Breast epithelium (tissue), 4 donors: Measurements from ENCODE around the gene RPUSD3. TPM values are rescaled to one million over a fixed set of nuclear protein-coding genes. Genes with fewer than 3 reads are reported as not detected.

Experiments used
- DNase-seq, 2 donors: peaks; one replicate each; pipeline ENCODE4 v3.0.0-alpha.2; 2019; ENCODE audit warnings: low spot score in 2 of 2
- H3K27ac ChIP-seq, 2 donors: fragments of 200-600 bp; sonication (generic) in 1 of 2; one replicate each; pipeline ENCODE4 v1.5.1; 2016 to 2019; ENCODE audit warnings: mild to moderate bottlenecking in 1 of 2
- H3K27me3 ChIP-seq, 2 donors: fragments of 200-600 bp; sonication (generic) in 1 of 2; one replicate each; pipeline versions ENCODE4 v1.5.1 to v1.6.0; 2017 to 2019; ENCODE audit warnings: control low read depth in 1 of 2, mild to moderate bottlenecking in 1 of 2
- H3K36me3 ChIP-seq: fragments of 200-600 bp; one replicate; pipeline ENCODE4 v1.5.1; 2019
- H3K4me1 ChIP-seq, 2 donors: fragments of 200-600 bp; sonication (generic); one replicate each; pipeline ENCODE4 v1.5.1; 2016 to 2019; ENCODE audit warnings: control low read depth in 1 of 2
- H3K4me3 ChIP-seq, 3 donors: fragments of 200-600 bp; sonication (generic); 1 replicate in 2 of 3; 2 replicates in 1 of 3; pipeline ENCODE4 v1.5.1; 2016 to 2019; ENCODE audit warnings: mild to moderate bottlenecking in 3 of 3, moderate library complexity in 2 of 3
- H3K9me3 ChIP-seq, 2 donors: fragments of 200-600 bp; sonication (generic) in 1 of 2; one replicate each; pipeline ENCODE4 v1.5.1; 2016 to 2019; ENCODE audit warnings: control low read depth in 1 of 2
- POLR2A ChIP-seq: fragments of 450-650 bp; IDR thresholded peaks from one replicate; pipeline ENCODE4 v1.6.1; 2016; ENCODE audit warnings: antibody characterized with exemption, mild to moderate bottlenecking, moderate library complexity
- POLR2AphosphoS5 ChIP-seq, 3 donors: sonication (generic); formaldehyde crosslinking; IDR thresholded peaks; one replicate each; pipeline ENCODE4 v1.6.1; 2017; ENCODE audit warnings: antibody characterized with exemption in 3 of 3
- intact Hi-C: fragments of 100-400 bp; cut with DNase I; formaldehyde crosslinking; loops from one replicate; pipeline ENCODE4 v1.15.1; 2023; ENCODE audit warnings: low total_unique reads
- total RNA-seq, 3 donors: library from RNA; depleted of rRNA; stranded (reverse); fragments of >200 nt; gene quantifications; one replicate each; pipeline ENCODE4 v1.1.0, GENCODE V29; 2016
- TF ChIP-seq, protein P1 (sequence below), 3 donors: fragments of 450-650 bp; IDR thresholded peaks; one replicate each; pipeline ENCODE4 v1.5.1; 2016 to 2017; ENCODE audit warnings: antibody characterized with exemption in 3 of 3, mild to moderate bottlenecking in 3 of 3, moderate library complexity in 3 of 3

RPUSD3 gene
- total RNA-seq, 3 donors from 2014 or later = 33.4 to 41.3 (median 38.3) TPM

DNA sequence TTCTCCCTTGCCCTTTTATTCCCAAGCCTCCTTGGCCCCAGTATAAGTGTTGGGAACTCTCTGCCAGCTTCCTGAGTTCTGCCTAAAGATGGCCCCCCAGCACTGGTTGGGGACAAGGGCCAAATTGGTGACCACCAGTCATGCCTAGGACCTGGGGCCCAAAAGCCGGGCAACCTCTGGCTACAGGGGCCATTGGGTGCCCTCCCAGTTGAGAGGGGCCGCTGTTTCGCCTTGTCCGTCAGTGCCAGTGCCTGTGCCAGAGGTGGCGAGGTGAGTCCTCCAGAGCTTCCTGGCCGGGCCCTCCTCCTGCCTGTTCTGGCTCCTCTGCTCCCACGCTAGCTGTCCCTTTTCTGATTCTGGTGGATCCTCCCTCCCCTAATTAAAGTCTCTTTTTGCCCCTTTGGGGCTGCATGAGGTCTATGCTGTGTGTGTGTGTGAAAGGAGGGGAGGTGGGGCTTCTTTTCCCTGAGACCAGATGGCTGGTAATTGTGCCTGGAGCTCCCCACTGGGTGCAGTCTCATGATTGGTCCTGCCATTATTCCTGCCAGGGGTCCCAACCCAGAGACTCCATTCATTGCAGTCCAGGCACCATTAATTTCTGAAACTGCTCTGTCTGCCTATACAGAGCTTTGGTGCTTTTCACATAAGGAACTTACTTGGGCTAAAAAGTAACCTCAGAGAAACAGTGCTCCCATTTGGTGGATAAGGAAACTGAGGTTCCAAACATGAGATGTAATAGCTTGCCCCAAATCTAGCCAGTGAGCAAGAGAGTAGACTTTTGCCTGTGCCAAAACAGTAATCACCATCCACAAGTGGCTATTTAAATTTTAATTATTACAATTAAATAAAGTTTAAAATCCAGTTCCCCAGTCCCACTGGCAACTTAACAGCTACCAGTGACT lies 36.9 kb downstream of the RPUSD3 start:
- intact Hi-C loops = no loop called here
- DNase-seq = no peak
- H3K36me3 ChIP-seq = peaks cover 7% of the 10 kb centered on the region

DNA sequence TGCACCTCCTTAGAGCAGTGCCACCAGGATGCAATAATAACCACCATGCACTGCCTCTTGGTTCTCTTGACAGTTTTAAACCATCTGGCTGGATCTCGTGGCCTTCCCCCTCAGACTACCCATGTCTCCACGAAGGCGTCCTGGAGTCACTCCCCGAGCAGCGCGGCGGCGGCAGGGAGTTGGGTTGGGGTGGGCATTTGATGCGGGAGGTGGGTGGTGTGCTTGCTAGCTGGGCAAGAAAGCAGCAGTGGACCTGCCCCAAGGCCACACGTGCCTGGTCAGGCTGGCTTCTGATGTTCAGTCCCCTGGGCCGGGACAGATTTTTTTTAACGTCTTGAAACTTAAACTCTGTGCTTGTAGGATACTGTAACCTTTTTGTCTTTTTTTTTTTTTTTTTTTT lies 37.7 kb downstream of the RPUSD3 start:
- Histone ChIP-seq H3K27me3 (no peaks in the 10 kb centered on the region), H3K27ac (no peak overlapping the region), H3K4me1 (no peaks in the 10 kb centered on the region), H3K9me3 (no peaks in the 10 kb centered on the region), H3K36me3 (peaks cover 12% of the 10 kb centered on the region), H3K4me3 (no peak overlapping the region)
- intact Hi-C loops = no loop called here
- no peak for DNase-seq
- TF ChIP-seq POLR2A (no peak), POLR2AphosphoS5 (IDR thresholded peaks at IDR 0.05) (no peak)
- TF ChIP-seq, protein P1, sequence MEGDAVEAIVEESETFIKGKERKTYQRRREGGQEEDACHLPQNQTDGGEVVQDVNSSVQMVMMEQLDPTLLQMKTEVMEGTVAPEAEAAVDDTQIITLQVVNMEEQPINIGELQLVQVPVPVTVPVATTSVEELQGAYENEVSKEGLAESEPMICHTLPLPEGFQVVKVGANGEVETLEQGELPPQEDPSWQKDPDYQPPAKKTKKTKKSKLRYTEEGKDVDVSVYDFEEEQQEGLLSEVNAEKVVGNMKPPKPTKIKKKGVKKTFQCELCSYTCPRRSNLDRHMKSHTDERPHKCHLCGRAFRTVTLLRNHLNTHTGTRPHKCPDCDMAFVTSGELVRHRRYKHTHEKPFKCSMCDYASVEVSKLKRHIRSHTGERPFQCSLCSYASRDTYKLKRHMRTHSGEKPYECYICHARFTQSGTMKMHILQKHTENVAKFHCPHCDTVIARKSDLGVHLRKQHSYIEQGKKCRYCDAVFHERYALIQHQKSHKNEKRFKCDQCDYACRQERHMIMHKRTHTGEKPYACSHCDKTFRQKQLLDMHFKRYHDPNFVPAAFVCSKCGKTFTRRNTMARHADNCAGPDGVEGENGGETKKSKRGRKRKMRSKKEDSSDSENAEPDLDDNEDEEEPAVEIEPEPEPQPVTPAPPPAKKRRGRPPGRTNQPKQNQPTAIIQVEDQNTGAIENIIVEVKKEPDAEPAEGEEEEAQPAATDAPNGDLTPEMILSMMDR (IDR thresholded peaks at IDR 0.05) = no peak

More for the DNA sequence above, 36.9 kb downstream of the RPUSD3 start:
- H3K4me1 ChIP-seq = no peaks in the 10 kb centered on the region
- no peak overlapping the region for H3K4me3 ChIP-seq
- no peaks in the 10 kb centered on the region for H3K27me3 ChIP-seq
- TF ChIP-seq POLR2A (no peak), POLR2AphosphoS5 (IDR thresholded peaks at IDR 0.05) (no peak)
- TF ChIP-seq, protein P1 (IDR thresholded peaks at IDR 0.05) = no peak
- H3K27ac ChIP-seq = no peak overlapping the region
- no peaks in the 10 kb centered on the region for H3K9me3 ChIP-seq

DNA sequence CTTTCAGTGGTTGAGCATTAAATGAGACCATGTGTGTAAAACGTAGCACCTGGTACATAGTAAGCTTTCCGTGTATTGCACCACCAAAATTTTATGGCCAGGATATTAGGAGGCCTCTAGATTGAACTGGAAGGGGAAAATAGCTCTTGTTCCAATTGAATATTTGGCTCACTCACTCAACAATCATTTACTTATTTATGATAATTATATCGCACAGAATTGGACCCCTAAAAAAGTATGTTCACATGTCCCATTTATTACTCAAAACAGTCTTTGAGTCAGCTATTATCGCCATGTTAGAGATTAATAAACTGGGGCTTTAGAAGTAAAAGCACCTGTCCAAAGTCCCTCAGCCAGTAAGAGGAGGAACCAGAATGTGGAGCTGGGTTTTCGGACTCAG lies 38.8 kb downstream of the RPUSD3 start:
- no peak overlapping the region for H3K27ac ChIP-seq
- no peaks in the 10 kb centered on the region for H3K9me3 ChIP-seq
- H3K36me3 ChIP-seq = peaks cover 13% of the 10 kb centered on the region
- no peaks in the 10 kb centered on the region for H3K27me3 ChIP-seq
- H3K4me1 ChIP-seq = no peaks in the 10 kb centered on the region
- H3K4me3 ChIP-seq = no peak overlapping the region
- DNase-seq = no peak
- intact Hi-C loops = no loop called here
- TF ChIP-seq, protein P1 (IDR thresholded peaks at IDR 0.05) = no peak
- no peak for TF ChIP-seq POLR2A
- TF ChIP-seq POLR2AphosphoS5 (IDR thresholded peaks at IDR 0.05) = no peak

DNA sequence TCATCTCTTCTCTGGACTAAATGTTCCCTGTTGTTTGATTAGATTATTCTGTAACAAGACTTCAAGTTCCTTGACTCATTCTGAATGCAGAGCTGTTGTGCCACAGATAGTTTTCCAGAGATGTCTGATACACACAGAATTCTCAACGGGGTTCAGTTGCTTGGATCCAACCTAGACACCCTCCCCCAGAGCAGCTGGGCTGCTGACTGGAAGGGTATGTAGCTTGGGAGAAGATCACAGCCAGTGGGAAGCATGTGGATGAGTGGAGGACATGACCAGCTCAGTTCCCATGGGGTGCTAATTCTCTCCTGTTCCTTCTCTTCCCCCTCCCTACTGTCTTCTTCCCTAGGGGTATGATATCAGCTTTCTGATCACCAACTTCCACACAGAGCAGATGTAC lies 40.3 kb downstream of the RPUSD3 start:
- H3K9me3 ChIP-seq = no peaks in the 10 kb centered on the region
- peaks cover 14% of the 10 kb centered on the region for H3K36me3 ChIP-seq
- TF ChIP-seq, protein P1 (IDR thresholded peaks at IDR 0.05) = no peak
- TF ChIP-seq POLR2AphosphoS5 (IDR thresholded peaks at IDR 0.05) (no peak), POLR2A (no peak)
- DNase-seq = no peak
- no peaks in the 10 kb centered on the region for H3K27me3 ChIP-seq
- H3K4me3 ChIP-seq = no peak overlapping the region
- H3K4me1 ChIP-seq = no peaks in the 10 kb centered on the region
- intact Hi-C loops = no loop called here
- H3K27ac ChIP-seq = no peak overlapping the region

DNA sequence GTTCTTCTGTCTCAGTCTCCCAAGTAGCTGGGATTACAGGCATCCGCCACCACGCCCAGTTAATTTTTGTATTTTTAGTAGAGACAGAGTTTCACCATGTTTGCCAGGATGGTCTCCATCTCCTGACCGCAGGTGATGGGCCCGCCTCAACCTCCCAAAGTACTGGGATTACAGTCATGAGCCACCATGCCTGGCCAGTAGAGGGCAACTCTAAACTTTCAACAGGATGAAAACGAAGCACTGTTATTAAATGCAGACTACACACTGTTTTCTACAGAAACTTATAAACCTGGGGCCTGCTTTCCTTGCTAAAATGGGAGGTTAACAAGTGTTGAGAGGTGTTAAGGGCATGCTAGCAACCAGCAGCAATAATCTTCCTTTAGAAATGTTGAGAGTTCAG lies 43.3 kb downstream of the RPUSD3 start:
- Histone ChIP-seq H3K9me3 (no peaks in the 10 kb centered on the region), H3K4me3 (no peak overlapping the region), H3K4me1 (no peaks in the 10 kb centered on the region), H3K27ac (no peak overlapping the region), H3K27me3 (no peaks in the 10 kb centered on the region), H3K36me3 (peaks cover 18% of the 10 kb centered on the region)
- no peak for DNase-seq
- no peak for TF ChIP-seq POLR2A
- no peak for TF ChIP-seq POLR2AphosphoS5 (IDR thresholded peaks at IDR 0.05)
- TF ChIP-seq, protein P1 (IDR thresholded peaks at IDR 0.05) = no peak
- intact Hi-C loops = no loop called here
